H9 (cell line): ENCODE data around the gene FOSL2. TPM values are rescaled to one million over a fixed set of nuclear protein-coding genes. Genes with fewer than 3 reads are reported as not detected.

Source experiments
- DNase-seq: peaks from one replicate; pipeline ENCODE4 v3.0.0-alpha.2; 2017
- H2AFZ ChIP-seq: one replicate; pipeline ENCODE4 v1.6.1; 2013; ENCODE audit warnings: mild to moderate bottlenecking, low read length, control low read depth, moderate library complexity
- H2AK5ac ChIP-seq: 2 replicates; pipeline ENCODE4 v1.6.1; 2013; ENCODE audit warnings: low read length, control low read depth, mixed read lengths; ENCODE audit not compliant: insufficient read length
- H2BK120ac ChIP-seq: one replicate; pipeline ENCODE4 v1.6.1; 2013; ENCODE audit warnings: low read depth, mild to moderate bottlenecking, low read length, control low read depth, inconsistent platforms; ENCODE audit not compliant: poor library complexity, severe bottlenecking
- H2BK12ac ChIP-seq: 2 replicates; pipeline ENCODE4 v1.6.1; 2013; ENCODE audit warnings: low read length, control low read depth, mixed read lengths, low read depth; ENCODE audit not compliant: insufficient read length
- H2BK15ac ChIP-seq: 2 replicates; pipeline ENCODE4 v1.6.1; 2013; ENCODE audit warnings: low read depth, low read length, control low read depth
- H2BK20ac ChIP-seq: one replicate; pipeline ENCODE4 v1.6.1; 2013; ENCODE audit warnings: low read depth, mild to moderate bottlenecking, low read length, control low read depth, inconsistent platforms; ENCODE audit not compliant: poor library complexity, severe bottlenecking
- H2BK5ac ChIP-seq: 2 replicates; pipeline ENCODE4 v1.6.1; 2013; ENCODE audit warnings: low read length, control low read depth, mixed read lengths; ENCODE audit not compliant: insufficient read length
- H3K14ac ChIP-seq: 2 replicates; pipeline ENCODE4 v1.6.1; 2013; ENCODE audit warnings: low read length, control low read depth; ENCODE audit not compliant: insufficient read depth
- H3K18ac ChIP-seq: 2 replicates; pipeline ENCODE4 v1.6.1; 2013; ENCODE audit warnings: low read depth, mild to moderate bottlenecking, mixed read lengths, low read length, control low read depth; ENCODE audit not compliant: insufficient read length
- H3K23ac ChIP-seq: 2 replicates; pipeline ENCODE4 v1.6.1; 2013; ENCODE audit warnings: low read length, control low read depth, mixed read lengths, low read depth; ENCODE audit not compliant: insufficient read length
- H3K23me2 ChIP-seq: 2 replicates; pipeline ENCODE4 v1.6.1; 2013; ENCODE audit warnings: low read depth, mild to moderate bottlenecking, mixed read lengths, low read length, control low read depth; ENCODE audit not compliant: insufficient read length, poor library complexity, severe bottlenecking
- H3K27ac ChIP-seq: 2 replicates; pipeline ENCODE4 v1.5.1; 2013; ENCODE audit warnings: low read length, control low read depth, mixed read lengths, low read depth; ENCODE audit not compliant: insufficient read length
- H3K27me3 ChIP-seq: 2 replicates; pipeline ENCODE4 v1.6.1; 2013; ENCODE audit warnings: low read length, control low read depth, inconsistent platforms; ENCODE audit not compliant: insufficient read depth
- H3K4ac ChIP-seq: 2 replicates; pipeline ENCODE4 v1.6.1; 2013; ENCODE audit warnings: low read depth, mild to moderate bottlenecking, control low read depth, inconsistent platforms, low read length, moderate library complexity
- H3K4me1 ChIP-seq: 2 replicates; pipeline ENCODE4 v1.6.1; 2013; ENCODE audit warnings: low read length, control low read depth, inconsistent platforms; ENCODE audit not compliant: insufficient read depth
- H3K4me2 ChIP-seq: 2 replicates; pipeline ENCODE4 v1.6.1; 2013; ENCODE audit warnings: low read length, control low read depth, mixed read lengths; ENCODE audit not compliant: insufficient read length, insufficient read depth
- H3K56ac ChIP-seq: 2 replicates; pipeline ENCODE4 v1.6.1; 2013; ENCODE audit warnings: low read depth, mild to moderate bottlenecking, mixed read lengths, low read length, control low read depth; ENCODE audit not compliant: insufficient read length
- H3K79me1 ChIP-seq: 2 replicates; pipeline ENCODE4 v1.6.1; 2013; ENCODE audit warnings: low read depth, mild to moderate bottlenecking, moderate library complexity, low read length, control low read depth, inconsistent platforms; ENCODE audit not compliant: insufficient read depth, poor library complexity, severe bottlenecking
- H3K79me2 ChIP-seq: 2 replicates; pipeline ENCODE4 v1.6.1; 2013; ENCODE audit warnings: low read length, control low read depth, inconsistent platforms; ENCODE audit not compliant: insufficient read depth
- H3K9ac ChIP-seq: 2 replicates; pipeline ENCODE4 v1.6.1; 2013; ENCODE audit warnings: low read length, control low read depth, mixed read lengths; ENCODE audit not compliant: insufficient read length; ENCODE audit errors: extremely low read depth
- H3K9me3 ChIP-seq: one replicate; pipeline ENCODE4 v1.6.1; 2013; ENCODE audit warnings: low read depth, low read length, inconsistent platforms; ENCODE audit not compliant: control insufficient read depth
- H3T11ph ChIP-seq: one replicate; pipeline ENCODE4 v1.6.1; 2013; ENCODE audit warnings: mild to moderate bottlenecking, low read length, control low read depth, inconsistent platforms
- H4K20me1 ChIP-seq: one replicate; pipeline ENCODE4 v1.6.1; 2013; ENCODE audit not compliant: control insufficient read depth, insufficient read length, insufficient read depth
- H4K5ac ChIP-seq: 2 replicates; pipeline ENCODE4 v1.6.1; 2013; ENCODE audit warnings: low read depth, mild to moderate bottlenecking, mixed read lengths, low read length, control low read depth; ENCODE audit not compliant: insufficient read length
- H4K8ac ChIP-seq: replicated peaks from 2 replicates; pipeline ENCODE4 v1.6.1; 2013; ENCODE audit warnings: low read length, control low read depth, mixed read lengths, low read depth; ENCODE audit not compliant: insufficient read length
- H4K91ac ChIP-seq: 2 replicates; pipeline ENCODE4 v1.6.1; 2013; ENCODE audit warnings: low read depth, mild to moderate bottlenecking, moderate library complexity, mixed read lengths, low read length, control low read depth; ENCODE audit not compliant: insufficient read length
- H3K27ac Mint-ChIP-seq, 3 experiments: 2 replicates in 2 of 3; 3 replicates in 1 of 3; pipeline ENCODE4 v1.8.0; 2020 to 2021; ENCODE audit warnings: mixed read lengths in 3 of 3, mild to moderate bottlenecking in 1 of 3, moderate library complexity in 1 of 3
- H3K27me3 Mint-ChIP-seq: 2 replicates; pipeline ENCODE4 v1.8.0; 2021; ENCODE audit warnings: low read depth, mild to moderate bottlenecking, moderate library complexity, mixed read lengths
- H3K36me3 Mint-ChIP-seq, 3 experiments: 2 replicates in 2 of 3; 3 replicates in 1 of 3; pipeline ENCODE4 v1.8.0; 2020 to 2021; ENCODE audit warnings: low read depth in 3 of 3, mixed read lengths in 3 of 3; ENCODE audit not compliant: insufficient read depth in 1 of 3
- H3K4me1 Mint-ChIP-seq, 2 experiments: 2 replicates each; pipeline ENCODE4 v1.8.0; 2020; ENCODE audit warnings: mixed read lengths in 2 of 2
- H3K4me3 Mint-ChIP-seq, 2 experiments: 2 replicates in 1 of 2; 3 replicates in 1 of 2; pipeline ENCODE4 v1.8.0; 2020 to 2021; ENCODE audit warnings: mild to moderate bottlenecking in 2 of 2, mixed read lengths in 2 of 2, moderate library complexity in 1 of 2
- H3K9me3 Mint-ChIP-seq, 2 experiments: 2 replicates in 1 of 2; 3 replicates in 1 of 2; pipeline ENCODE4 v1.8.0; 2020; ENCODE audit warnings: mild to moderate bottlenecking in 2 of 2, mixed read lengths in 2 of 2, moderate library complexity in 1 of 2
- WGBS: extraction: QIAGEN DNeasy Blood & Tissue Kit; methylation state at CpG from one replicate; pipeline ENCODE4 v1.1.7; 2013; ENCODE audit warnings: missing lambda C conversion rate, low lambda C conversion rate, mixed read lengths; ENCODE audit not compliant: insufficient read length; ENCODE audit errors: extremely low coverage; 5-methylcytosine and 5-hydroxymethylcytosine counted together
- total RNA-seq: library from RNA; stranded (reverse); gene quantifications from 2 replicates; pipeline ENCODE4 v1.2.1, GENCODE V29; 2021
- TF ChIP-seq, protein P1 (sequence below): fragments of 200-600 bp; sonication (generic); conservative IDR thresholded peaks from 3 replicates; pipeline ENCODE4 v1.8.0; 2021; ENCODE audit warnings: antibody characterized with exemption, mild to moderate bottlenecking

Gene FOSL2
- total RNA-seq, 1 experiment from 2014 or later = 7.4 TPM

DNA sequence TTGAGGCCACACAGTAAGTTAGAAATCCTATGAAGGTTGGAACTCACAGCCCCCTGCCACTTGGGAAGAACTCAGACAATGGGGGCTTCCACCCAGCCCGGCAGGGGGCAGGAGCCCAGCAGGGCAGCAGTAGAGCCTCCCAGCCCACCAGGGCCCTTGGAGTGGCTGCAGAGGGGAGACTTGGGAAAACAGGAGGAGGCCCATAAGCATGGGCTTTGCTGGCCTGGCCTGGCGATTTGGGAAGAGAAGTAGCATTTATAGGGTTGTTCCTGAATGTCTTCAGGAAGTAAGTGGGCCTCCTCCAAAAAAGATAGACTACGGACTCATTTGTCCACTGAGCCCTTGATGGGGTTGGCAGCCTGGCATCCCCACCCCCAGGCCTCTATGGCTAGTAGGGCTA is 17.4 kb upstream of the FOSL2 start:
- Mint-ChIP-seq H3K9me3 (no peaks in the 10 kb centered on the region), H3K36me3 (no peaks in the 10 kb centered on the region), H3K4me3 (no peak overlapping the region), H3K27ac (no peak overlapping the region), H3K27me3 (peaks cover 64% of the 10 kb centered on the region), H3K4me1 (peaks cover 11 to 13% of the 10 kb centered on the region in 2 experiments)
- DNase-seq = no peak
- H4K91ac ChIP-seq = no peak overlapping the region
- H4K20me1 ChIP-seq = no peaks in the 10 kb centered on the region
- no peak overlapping the region for H2BK5ac ChIP-seq
- no peak overlapping the region for H3K9ac ChIP-seq
- no peak overlapping the region for H2BK120ac ChIP-seq
- no peak overlapping the region for H3K56ac ChIP-seq
- H2AFZ ChIP-seq = no peak overlapping the region
- no CpG with 5 or more reads among the region's 3 CpGs for WGBS
- TF ChIP-seq, protein P1, sequence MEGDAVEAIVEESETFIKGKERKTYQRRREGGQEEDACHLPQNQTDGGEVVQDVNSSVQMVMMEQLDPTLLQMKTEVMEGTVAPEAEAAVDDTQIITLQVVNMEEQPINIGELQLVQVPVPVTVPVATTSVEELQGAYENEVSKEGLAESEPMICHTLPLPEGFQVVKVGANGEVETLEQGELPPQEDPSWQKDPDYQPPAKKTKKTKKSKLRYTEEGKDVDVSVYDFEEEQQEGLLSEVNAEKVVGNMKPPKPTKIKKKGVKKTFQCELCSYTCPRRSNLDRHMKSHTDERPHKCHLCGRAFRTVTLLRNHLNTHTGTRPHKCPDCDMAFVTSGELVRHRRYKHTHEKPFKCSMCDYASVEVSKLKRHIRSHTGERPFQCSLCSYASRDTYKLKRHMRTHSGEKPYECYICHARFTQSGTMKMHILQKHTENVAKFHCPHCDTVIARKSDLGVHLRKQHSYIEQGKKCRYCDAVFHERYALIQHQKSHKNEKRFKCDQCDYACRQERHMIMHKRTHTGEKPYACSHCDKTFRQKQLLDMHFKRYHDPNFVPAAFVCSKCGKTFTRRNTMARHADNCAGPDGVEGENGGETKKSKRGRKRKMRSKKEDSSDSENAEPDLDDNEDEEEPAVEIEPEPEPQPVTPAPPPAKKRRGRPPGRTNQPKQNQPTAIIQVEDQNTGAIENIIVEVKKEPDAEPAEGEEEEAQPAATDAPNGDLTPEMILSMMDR = no peak
- no peak overlapping the region for H3K14ac ChIP-seq
- no peak overlapping the region for H3K4ac ChIP-seq
- H2AK5ac ChIP-seq = no peak overlapping the region
- no peak overlapping the region for H4K8ac ChIP-seq
- no peak overlapping the region for H2BK15ac ChIP-seq
- H2BK20ac ChIP-seq = no peak overlapping the region
- H3K23me2 ChIP-seq = no peaks in the 10 kb centered on the region
- no peaks in the 10 kb centered on the region for H3K9me3 ChIP-seq
- H3K4me2 ChIP-seq = no peak overlapping the region
- H3K79me1 ChIP-seq = no peaks in the 10 kb centered on the region
- no peak overlapping the region for H4K5ac ChIP-seq
- no peak overlapping the region for H2BK12ac ChIP-seq
- no peak overlapping the region for H3K27ac ChIP-seq
- H3K4me1 ChIP-seq = no peaks in the 10 kb centered on the region
- H3T11ph ChIP-seq = no peak overlapping the region
- H3K23ac ChIP-seq = no peak overlapping the region
- H3K18ac ChIP-seq = no peak overlapping the region
- H3K79me2 ChIP-seq = no peaks in the 10 kb centered on the region
- no peaks in the 10 kb centered on the region; the same call in 1 of the 2 replicates for H3K27me3 ChIP-seq
